Activated naive CD4-positive, alpha-beta T cell (primary cell): ENCODE measurements around the gene DOCK4.

Source experiments
- DNase-seq, 4 experiments: peaks; one replicate each; lab custom pipeline; 2025; lab: John Stamatoyannopoulos, UW

Gene DOCK4

DNA sequence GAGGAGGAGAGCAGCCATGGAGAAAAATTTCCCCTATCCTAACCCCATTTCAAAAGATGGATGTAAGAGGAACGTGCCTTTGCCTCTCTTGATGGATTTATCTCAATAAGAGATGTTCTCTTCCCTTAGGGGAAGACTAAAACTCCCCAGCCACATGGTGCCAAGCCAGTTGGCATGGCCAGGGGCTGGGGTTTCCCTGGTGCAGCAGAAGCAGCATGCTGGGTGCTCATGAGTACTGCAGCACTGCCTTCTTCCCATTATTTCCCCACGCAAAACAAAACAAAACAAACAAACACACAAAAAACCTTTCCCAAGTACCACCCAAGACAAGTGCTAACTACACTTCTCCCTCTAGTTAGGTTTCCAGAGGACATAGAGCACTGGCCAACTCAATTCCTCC is 97.2 kb downstream of the DOCK4 start:
- no peak for DNase-seq

DNA sequence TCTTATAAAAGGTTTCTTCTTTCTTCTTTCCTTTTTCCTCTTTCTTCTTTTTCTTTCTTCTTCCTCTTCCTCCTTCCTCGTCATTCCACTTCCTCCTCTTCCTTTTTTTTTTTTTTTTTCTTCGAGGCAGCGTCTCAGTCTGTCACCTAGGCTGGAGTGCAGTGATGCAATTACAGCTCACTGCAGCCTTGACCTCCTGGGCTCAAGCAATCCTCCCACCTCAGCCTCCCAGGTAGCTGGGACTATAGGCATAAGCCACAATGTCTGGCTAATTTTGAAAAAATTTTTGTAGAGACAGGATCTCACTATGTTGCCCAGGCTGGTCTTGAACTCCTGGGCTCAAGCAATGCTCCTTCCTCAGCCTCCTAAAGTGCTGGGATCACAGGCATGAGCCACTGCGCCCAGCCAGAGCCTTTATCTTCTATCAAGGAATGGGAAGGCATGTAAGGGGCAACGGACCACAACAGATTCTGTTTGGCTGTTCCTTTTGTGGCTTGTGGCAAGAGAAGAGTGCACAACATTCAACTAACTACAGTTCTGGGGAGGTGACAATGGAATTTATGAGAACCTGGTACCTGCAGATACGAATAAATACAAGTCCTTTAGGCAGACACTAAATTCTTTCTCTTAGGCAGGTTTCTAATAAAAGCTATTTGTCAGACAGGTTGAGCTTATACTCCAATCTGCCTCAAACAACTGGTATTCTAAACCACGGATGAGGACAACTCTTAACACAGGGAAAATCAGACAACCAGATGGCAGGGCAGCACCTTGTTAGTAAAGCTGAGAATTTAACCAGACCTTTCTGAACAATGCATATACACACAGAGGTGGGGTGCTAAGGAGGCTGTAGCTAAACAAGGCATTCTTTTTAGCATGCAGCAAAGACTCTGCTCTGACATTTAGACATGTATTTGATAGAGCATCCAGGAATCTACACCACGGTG is 100.3 kb downstream of the DOCK4 start:
- DNase-seq = no peak

DNA sequence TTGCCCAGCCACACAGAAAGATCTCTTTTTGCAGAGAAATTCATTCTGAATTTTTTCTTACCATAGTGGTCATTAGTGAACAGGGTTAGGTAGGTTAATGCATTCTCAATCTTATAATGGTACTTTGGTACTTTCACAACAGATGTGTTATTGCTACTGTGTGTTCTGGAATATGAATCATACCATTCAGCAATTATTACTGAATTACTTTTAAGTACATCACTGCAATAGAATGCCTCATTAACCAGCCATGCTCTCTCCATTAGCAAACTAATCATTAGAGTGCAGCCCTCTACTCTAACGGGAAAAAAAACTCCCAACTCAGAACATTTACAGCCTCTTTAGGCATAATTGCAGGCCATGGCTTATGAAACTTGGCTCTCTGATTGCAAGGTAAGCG is 102.1 kb downstream of the DOCK4 start:
- no peak for DNase-seq

DNA sequence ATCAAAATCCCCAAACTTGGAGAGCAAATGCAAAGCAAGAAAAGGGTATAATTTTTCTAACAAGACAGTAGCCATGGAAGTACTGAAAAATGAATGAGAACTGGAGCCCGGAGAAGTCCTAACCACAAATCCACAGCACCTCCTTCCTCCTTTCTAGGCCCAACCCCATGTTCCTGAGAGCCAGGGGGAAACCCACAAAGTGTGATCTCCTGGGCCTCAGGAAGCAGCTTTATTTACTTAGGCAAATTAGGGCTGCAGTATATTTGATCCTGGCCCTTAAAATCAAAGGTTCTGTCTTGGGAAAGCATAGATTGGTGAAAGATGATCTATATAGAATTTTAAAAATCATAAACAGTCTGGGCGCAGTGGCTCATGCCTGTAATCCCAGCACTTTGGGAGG is 103.0 kb downstream of the DOCK4 start:
- no peak for DNase-seq

DNA sequence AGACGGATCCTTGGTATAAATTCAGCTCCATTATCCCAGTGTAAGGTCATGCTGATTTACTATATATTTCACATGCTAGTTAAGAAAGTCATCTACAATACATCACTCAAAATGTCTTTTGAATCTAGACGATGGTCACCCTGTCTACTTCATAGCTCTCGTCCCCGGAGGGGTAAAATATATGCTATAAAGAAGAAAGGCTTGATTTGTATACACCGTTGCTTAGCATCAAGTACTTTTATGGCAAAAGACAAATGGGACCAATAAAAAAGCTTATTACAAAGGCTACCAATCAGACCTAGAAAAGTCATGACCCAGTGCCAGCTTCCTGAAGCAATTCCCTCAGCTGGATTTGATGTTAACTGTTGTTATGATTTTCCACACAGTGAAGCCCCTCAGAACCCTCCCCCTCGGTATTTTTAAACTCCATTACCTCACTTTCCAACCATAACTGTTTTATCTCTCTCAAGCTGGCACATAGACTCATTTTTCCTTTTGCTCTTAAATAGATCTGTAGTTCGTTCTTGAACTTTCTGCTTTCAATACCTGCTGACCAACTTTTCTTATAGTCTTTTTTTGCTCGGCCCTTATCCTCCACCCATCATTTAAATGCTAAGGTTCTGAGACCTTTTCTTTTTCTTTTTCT is 104.9 kb downstream of the DOCK4 start:
- DNase-seq = no peak

DNA sequence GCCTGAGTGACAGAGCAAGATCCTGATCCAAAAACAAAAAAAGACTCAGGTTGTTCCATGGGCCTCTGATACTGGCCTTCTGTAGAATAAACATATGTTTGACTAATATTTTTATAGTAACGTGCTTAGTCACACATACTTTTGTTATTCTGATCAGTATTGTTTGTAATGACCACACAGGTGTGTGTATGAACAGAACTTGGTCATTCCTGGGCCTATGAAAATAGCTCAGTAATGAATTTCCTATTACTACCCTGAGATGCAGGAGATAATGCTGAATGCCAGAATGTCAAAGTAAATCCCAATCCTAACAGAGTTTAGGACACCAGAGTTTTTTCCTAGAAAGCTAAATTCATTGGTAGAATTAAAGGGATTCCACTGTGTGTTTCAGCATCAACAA is 108.7 kb downstream of the DOCK4 start:
- no peak for DNase-seq

DNA sequence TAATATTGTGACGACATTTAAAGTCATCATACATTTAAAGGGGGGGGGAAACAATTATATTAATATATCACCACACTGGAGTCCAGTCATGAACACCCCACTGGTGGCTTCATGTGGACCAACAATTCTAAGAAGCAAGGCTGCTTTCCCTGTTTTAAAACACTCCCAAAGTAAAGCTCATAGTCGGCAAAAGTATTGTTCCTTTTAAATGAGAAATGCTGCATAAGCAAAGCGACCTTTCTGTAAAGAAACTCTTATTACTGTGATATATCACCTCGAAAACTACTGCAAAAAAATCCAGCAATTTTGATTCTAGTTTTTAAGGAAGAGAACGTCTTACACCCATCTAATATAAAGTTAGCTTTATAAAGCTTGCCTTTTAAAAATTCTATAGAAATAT is 112.8 kb downstream of the DOCK4 start:
- DNase-seq = no peak

DNA sequence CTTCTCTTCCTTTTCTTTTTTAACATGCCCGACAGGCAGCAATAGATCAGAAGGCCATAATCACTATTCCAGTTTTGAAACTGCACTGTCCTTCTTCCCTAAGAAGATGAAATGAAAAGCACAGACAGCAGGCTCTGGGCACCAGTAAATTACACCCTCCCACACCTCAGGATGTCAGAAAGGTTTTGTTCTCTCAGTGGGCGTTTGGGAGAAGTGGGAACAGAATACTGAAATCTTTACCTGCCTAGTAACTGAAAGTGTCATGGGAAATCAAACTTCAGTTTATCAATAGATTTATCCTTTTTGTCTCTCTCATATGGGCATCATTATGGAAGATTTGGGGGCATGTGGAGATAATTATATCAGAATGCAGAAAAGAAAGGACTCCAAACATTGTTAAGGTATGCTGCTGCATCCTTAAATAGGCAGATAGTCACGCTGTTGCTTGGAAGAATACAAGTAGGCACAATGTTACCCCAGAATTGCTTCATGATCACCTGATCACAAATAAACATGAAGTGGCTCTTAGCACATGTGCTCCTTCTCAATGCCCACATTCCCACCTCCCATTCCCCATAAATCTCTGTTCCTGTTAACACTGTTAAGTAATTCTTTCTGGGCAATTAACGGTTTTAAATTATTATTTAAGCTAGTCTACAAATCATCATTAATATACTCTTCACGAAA is 113.3 kb downstream of the DOCK4 start:
- DNase-seq = no peak

DNA sequence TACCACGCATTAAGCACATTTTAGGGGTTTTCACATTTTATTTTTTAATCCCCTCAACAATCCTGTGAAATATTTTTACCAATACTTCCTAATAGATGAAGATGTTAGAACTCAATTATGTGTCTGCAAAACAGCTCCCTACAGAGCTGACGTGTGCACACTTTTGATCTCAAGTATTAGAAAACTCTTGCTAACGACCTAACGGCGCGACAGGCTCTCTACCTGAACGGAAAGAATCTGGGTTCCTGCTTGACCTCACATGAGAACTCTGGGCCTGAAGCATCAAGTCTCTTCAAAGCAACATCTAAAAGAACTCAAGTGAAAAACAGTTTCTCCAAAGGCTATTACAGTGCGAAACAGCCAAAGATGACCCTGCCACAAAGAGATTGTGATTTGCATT is 113.9 kb downstream of the DOCK4 start:
- DNase-seq = no peak

DNA sequence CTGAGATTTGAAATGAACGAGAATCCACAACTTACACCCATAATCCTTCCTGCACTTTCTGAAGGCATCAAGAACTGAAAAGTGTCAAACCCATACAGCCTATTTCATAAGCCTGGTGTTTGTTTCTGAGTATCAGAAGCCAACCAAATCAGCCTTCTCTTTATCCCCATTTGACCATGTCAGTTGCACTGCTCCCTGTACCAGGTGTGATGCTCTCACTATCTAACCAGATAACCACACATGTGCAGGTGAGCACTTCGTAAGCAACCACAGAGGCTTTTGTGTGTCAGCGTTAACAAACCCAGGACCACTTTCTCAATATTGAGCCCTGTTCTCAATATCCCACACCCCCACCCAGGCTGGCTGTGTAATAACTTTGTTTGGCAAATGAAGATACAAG is 114.4 kb downstream of the DOCK4 start:
- no peak for DNase-seq

DNA sequence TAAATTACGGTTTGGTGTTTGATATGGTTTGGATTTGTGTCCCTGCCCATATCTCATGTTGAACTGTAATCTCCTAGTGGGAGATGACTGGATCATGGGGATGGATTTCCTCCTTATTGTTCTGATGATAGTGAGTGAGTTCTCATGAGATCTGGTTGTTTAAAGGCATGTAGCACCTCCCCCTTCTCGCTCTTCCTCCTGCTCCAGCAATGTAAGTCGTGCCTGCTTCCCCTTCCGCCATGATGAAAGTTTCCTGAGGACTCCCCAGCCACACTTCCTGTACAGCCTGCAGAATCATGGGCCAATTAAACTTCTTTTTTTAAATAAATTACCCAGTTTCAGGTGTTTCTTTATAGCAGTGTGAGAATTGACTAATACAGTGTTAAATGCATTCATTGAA is 116.6 kb downstream of the DOCK4 start:
- DNase-seq = no peak

DNA sequence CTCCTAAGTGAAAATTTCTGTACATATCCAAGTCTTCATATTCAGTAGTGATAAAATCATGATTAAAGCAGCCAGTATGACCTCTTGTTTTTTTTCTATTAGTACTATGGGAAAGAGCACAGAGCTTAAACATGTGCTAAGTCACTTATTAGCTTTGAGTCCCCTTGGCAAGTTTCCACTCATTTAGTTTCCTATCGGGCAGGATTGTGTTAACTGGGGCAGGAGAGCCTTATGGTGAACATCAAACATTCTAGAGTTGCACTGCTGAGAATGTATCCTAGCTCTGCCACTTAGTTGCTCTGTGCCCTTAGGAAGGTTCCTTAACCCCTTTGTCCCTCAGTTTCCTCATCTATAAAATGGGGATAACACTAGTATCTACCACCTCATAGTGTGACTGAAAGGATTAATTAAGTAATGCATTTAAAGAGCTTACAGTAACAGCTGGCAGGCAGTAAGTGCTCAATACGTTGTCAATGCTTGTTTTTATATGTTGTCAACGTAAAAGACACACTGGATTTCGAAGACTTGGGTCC is 117.6 kb downstream of the DOCK4 start:
- DNase-seq = no peak

DNA sequence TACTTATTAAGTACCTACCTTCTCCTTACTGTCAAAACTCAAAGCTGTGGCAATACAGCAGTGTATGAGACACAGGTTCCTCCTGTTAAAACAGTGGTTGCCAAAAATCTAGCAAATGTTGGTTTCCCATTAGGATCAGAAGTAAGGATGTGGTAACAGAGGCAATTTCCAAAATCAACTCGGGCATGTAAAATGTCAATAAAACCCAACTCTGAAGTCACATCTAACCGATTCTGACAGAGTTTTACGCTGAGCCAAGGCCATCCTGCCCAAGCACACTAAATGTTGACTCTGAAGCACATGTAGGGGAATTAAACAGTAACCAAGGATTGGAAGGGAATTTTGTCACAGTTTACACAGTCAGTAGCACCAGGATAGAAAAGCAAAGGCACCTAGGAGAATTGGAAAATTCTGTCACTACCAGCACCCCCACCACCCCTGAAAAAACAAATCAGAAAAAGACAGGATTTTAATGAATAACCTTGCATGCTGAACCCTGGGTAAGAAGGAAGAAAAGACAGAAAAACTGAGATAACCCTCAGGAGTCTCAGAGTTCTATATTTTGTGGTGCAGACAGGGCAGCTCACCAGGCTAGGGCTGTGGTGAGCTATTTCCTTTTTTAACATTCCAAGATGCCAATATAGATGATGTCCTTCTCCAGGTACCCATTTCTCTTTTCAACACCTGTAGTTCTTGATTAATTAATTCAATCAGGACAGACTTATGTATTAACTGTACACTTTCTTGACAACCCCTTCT is 119.5 kb downstream of the DOCK4 start:
- DNase-seq = no peak

DNA sequence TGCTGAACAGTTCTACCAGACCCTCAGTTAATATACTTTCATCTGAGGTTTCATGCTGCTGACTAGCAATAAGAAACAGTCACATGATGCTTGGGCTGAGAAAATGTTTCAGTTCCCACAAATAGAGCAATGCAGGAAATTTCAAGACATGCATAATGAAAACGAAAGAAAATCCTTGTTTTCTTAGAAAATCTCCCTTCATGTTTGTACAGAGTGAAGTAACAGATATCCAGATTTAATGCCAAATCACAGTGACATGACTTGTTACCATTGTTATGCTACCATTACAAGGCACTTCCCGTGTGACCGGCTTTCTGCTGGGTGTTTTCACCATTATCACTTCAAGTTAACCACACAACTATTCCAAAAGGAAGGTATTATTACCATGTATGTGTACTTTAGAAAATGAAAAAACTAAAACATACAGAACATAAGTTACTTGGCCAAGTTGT is 121.7 kb downstream of the DOCK4 start:
- DNase-seq = no peak

DNA sequence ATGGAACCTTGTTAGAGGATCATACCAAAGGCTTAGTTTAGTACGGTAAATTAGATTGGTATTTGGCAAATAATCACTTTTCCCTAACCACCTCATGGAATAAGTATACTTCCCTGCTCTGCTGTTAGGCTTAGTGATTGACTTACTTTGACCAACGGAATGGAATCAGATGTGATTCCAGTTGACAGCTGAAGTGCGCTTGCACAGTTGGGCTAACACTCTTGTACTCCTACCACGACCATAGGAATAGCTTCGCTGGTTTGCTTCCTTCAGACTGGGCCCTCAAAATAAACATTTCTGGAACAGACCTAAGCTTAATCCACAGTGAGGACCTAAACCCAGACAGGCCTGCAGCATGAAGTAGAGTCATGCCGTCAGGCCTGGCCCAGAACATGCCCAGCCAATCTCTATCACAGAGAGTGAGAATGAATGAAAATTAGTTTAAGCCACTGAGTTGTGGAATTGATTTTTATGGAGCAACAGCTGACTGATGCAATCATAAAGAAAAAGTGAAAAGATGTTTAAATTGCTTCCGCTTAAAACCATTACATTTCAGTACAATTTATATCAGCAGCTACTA is 122.3 kb downstream of the DOCK4 start:
- DNase-seq = no peak

DNA sequence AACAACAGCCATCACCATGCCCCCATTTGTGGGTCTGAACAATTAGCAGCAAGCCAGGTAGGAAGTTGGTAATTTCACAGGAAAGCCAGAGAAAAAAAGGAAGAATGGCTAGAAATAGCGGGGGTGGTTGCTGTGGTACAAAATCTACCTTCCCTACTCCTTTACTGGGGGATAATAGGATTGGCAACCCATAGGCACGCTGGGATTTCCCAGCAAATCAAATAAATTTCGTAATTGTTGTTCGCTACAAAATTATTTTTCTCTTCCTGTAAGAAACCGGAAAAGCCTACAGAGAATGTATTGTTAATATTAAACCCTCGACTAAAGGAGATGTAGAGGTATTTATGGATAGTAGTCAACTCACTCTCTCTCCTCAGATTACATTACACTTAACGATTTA is 123.9 kb downstream of the DOCK4 start:
- DNase-seq = no peak

DNA sequence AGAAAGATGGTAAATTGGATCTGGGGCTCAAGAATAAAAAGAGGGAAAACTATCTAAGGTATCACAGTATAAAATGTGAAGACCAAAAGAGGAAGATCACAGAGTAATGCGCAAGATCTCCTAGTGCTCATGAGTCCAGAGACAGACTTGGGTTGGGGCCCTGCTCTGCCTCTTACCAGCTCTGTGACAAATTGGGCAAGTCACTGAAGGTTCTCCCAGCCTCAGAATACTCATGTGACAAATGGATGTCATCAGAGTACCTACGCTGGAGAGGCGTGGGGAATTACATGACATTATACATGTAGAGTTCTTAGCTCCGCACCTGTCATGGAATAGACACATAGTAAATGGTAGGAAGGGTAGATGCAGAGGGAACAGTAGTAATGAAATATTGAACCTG is 124.4 kb downstream of the DOCK4 start:
- no peak for DNase-seq

DNA sequence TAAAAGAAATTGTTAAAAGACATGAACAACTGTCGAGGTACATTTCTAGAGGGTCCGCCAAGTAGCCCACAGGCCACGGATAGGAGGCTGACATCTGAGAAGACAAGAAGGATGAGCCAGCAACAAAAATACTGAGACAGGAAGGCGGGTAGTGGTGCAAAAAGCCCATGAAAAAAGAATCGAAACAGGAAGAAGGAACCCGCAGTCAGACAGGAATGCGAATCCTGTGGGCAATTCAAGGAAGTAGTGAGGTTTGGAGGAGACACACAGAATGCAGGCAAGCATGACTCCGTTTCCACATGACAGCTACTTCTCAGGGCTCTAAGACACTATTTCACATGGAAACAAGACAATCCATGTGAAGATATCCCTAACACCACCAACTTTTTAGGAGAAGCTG is 125.2 kb downstream of the DOCK4 start:
- no peak for DNase-seq

DNA sequence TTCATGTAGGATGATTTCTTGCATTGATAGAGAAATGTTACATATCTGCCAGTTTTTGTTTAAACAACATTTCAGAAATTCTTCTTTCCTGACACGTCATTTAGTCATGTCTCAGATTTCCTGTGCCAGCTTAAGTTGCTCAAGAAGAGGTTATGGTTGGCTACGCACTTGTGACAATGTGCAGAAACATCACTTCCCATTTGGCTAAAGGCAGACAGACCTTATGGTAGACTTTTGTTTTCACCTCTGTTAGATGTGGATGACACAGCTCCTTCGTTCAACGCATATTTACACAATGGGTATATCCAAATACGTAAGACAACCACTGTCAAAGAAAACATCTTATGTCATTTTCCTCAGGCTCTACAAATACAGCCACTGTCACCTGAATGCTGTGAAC is 125.8 kb downstream of the DOCK4 start:
- no peak for DNase-seq

DNA sequence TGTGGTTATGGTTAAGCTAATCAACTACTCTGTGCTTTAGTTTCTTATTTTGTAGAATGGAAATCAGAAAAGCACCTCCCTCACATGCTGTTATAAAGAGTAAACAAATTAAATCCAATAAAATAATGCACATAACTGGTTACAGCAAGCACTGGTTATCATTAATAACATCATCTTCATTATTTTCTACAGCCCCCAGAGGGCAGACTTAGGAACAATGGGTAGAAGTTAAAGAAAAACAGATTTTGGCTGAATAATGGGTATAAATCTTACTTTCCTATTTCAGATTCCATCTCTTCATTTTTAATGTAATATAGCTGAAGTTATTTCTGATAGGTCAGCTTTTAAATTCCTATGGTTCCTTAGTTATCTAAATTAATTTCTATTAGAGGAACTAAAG is 126.5 kb downstream of the DOCK4 start:
- DNase-seq = no peak

DNA sequence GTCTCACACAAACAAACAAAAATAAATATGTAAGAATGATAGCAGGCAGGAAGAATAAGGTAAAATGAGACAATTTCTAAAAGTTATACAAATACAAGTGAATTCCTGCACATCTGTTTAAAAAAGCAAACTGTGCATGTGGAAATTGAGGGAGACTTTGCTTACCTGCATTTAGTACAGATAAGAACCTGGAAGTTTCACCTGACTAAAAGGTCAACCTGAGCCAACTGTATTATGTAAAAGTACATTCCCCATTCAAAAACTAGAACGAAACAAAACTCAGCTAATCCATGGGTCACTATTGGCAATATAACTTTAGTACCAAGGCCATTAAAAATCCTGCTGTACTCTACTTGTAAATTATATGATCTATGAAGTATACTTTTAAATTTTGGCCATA is 127.1 kb downstream of the DOCK4 start:
- DNase-seq = no peak

DNA sequence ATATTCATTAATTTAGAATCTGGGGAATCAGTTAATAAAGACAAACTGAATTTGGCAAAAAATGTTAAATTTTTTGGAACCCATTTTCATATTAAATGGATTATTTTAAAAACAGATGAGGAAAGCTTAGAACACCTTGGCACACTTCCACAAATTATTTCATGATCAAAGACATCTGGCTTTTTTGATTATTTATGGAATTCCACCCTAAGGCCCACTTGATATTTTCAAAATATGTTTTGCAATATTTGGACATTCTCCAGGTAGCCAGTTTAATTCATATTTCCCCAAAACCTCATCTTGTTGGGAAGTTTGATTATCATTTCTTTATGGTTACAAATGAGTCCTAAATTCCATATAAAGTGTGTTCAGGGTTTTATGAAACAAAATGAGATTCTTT is 129.9 kb downstream of the DOCK4 start:
- DNase-seq = no peak
